WI38 (cell line): ENCODE results near the gene LTA4H.

Experiments
- H3K4me3 ChIP-seq: 2 replicates; pipeline ENCODE4 v1.5.1; 2011; ENCODE audit warnings: low read depth, mild to moderate bottlenecking, control low read depth, low read length
- TF ChIP-seq, protein P1 (sequence below): IDR thresholded peaks from 2 replicates; pipeline ENCODE4 v1.5.1; 2012; ENCODE audit warnings: low read depth, mild to moderate bottlenecking, control low read depth, low read length

Gene LTA4H

DNA sequence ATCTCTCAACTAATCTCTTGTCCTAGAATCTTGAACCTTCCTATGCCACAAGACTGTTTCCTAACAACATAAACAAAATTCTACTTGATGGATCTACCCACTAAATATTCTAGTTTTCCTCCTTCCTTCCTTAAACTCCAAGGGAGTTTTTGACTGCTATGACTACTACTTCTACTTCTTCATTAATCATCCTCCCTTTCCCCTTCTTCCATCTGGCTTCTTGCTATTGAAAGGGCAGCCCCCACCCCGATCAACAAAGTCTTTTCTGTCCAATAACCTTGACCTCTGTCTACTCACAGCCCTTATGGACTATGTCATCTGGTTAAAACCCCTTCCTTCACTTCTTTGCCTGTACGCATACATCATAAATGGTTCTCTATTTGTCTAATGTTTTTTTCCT lies 5.6 kb downstream of the LTA4H start:
- TF ChIP-seq, protein P1, sequence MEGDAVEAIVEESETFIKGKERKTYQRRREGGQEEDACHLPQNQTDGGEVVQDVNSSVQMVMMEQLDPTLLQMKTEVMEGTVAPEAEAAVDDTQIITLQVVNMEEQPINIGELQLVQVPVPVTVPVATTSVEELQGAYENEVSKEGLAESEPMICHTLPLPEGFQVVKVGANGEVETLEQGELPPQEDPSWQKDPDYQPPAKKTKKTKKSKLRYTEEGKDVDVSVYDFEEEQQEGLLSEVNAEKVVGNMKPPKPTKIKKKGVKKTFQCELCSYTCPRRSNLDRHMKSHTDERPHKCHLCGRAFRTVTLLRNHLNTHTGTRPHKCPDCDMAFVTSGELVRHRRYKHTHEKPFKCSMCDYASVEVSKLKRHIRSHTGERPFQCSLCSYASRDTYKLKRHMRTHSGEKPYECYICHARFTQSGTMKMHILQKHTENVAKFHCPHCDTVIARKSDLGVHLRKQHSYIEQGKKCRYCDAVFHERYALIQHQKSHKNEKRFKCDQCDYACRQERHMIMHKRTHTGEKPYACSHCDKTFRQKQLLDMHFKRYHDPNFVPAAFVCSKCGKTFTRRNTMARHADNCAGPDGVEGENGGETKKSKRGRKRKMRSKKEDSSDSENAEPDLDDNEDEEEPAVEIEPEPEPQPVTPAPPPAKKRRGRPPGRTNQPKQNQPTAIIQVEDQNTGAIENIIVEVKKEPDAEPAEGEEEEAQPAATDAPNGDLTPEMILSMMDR, result no peak
- no peak overlapping the region for H3K4me3 ChIP-seq

DNA sequence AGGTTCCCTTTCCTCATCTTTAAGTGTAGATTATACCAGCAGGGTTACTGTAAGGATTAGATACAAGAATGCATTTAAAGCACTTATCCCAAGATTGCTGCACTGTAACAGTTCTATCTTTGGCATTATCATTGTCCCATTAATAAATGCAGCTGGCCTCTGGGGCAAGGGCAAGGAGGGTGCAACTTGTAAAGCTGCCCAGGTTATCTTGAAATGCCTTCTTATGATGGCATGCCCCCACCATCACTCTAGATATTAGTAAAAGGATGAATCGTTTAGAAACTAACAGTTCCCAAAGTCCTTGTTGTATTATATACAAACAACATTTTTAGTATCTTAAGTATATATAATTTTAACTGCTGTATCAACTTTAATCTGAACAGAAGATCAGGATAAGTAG lies 6.8 kb downstream of the LTA4H start:
- no peak overlapping the region for H3K4me3 ChIP-seq
- TF ChIP-seq, protein P1, result no peak

DNA sequence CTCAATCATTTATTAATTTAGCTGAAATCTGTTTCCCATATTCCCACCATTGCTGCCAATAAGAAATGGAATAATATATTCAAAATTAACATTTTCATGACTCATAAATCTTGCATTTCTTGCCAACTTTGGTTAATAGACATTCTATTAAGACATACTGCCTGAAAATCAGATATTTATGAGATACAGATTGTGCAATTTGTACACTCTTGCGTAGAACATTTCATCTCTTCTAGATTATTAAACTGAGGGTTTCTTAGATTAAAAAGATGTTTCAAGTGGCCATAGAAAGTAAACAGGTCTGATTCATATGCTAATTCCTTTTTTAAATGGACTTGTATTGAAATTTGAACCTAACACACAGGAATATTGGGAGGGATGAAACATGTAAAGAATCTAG lies 9.1 kb downstream of the LTA4H start:
- TF ChIP-seq, protein P1, result no peak
- H3K4me3 ChIP-seq, result no peak overlapping the region

DNA sequence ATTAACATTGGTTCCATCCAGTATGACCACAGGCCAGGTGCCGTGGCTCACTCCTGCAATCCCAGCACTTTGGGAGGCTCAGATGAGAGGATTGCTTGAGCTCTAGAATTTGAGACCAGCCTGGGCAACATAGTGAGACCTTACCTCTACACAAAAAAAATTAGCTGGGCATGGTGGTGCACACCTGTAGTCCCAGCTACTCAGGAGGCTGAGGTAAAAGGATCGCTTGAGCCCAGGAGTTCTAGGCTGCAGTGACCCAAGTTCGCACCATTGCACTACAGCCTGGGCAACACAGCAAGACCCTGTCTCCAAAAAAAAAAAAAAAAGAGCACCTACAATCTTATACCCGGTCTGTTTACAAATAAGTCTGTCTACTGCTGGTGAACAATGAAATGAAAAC lies 9.9 kb downstream of the LTA4H start:
- no peak overlapping the region for H3K4me3 ChIP-seq
- TF ChIP-seq, protein P1, result no peak

DNA sequence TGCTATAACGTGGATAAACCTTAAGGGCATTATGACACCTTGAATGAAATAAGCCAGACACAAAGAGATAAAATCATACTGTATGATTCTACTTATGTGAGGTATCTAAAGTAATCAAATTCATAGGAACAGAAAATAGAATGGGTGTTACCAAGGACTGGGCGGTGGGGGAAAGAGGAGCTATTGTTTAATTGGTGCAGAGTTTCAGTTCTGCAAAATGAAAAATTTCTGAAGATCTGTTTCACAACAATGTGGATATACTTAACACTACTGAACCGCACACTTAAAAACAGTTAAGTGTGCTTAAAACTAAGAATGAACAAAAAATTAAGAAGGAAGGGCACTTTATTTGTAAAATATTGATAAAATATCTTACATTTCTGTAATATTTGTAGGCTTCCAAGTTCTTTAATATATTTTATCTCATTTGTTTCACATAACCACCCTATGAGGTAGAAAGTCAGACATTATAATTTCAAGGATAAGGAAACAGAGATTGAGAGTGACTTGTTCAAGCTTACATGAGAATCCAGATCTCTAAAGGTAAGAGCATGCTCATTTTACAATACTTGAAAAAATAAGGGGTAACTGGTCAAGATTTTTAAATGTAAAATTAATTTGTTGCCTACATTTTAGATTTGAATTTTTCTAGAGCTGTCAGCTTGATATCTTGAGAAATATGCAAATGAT lies 14.9 kb downstream of the LTA4H start:
- TF ChIP-seq, protein P1, result no peak
- H3K4me3 ChIP-seq, result no peak overlapping the region

DNA sequence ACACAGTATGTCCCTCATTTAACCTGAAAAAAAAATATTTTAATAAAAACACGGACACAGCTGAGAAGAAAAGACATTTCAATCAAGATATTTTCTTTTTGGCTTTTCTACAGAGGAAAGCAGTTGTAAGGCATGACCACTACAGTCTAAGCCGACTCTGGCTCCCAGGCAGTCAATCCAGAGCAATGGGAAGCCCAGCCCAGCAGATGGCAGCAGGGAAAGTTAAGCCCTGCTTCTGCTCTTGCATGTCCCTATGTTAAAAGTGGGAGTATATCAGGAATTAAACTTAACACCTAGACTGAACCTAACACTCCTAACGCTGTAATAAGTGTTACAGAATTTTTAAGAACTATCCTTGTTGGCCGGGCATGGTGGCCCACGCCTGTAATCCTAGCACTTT lies 19.7 kb downstream of the LTA4H start:
- TF ChIP-seq, protein P1, result no peak
- H3K4me3 ChIP-seq, result no peak overlapping the region

DNA sequence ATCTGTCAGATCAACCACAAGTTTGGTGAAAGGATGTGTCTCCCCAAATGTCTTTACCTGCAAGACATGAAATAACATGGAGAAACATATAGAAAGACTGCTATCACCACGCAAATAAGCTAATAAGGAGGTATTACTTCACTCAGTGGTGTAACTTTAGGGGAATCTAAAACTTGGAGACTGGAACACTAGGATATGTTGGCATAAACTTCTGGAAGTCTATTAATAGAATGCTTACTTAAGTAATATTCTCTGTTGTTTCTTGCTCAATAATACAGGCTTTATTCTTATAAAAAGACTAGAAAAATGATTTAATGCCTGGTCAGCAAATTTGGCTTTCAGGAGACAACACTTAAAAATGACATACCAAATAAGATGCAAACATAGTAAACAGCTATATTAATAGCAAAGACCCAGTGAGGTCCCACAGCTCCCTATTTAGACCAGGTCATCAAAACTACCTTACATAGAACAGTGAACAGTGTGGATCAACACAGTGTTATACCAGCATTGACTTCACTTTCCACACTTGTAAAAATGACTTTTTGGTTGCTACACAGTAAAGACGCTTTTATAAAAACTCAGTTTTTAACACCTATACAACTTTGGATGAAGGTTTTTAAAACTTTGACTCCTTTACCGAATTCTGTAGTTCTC lies 20.3 kb downstream of the LTA4H start:
- TF ChIP-seq, protein P1, result no peak

More for the DNA sequence above, 20.3 kb downstream of the LTA4H start:
- H3K4me3 ChIP-seq, result no peak overlapping the region
